Right ventricle myocardium inferior (tissue), 1 donor: ENCODE results near the gene IPP. TPM values are rescaled to one million over a fixed set of nuclear protein-coding genes. Genes with fewer than 3 reads are reported as not detected.

Experiments
- ATAC-seq: fragments of 200-7000 bp; cut with Tn5 transposase; one replicate; pipeline ENCODE4 v1.9.1; 2020; ENCODE audit warnings: mild to moderate bottlenecking, moderate library complexity
- DNase-seq: peaks from one replicate; pipeline ENCODE4 v3.0.0; 2021; ENCODE audit errors: missing footprints
- intact Hi-C: fragments of 100-400 bp; cut with DNase I; formaldehyde crosslinking; loops from one replicate; pipeline ENCODE4 v1.11.0; 2022
- long read RNA-seq: library from polyadenylated mRNA; unstranded; transcript quantifications from one replicate; pipeline ENCODE4 v2.0.0, GENCODE V29; 2021
- total RNA-seq: library from RNA; stranded (reverse); fragmentation: NEBNext Ultra II Directional; extraction: Animal tissue kit (Norgen Biotek cat#: 25700); gene quantifications from one replicate; pipeline ENCODE4 v1.2.1, GENCODE V29; 2021
- donor health status: DM: no; HTN: yes; CAD: no; lungs with severe emphysema.

The IPP gene
- 11.6 TPM for total RNA-seq
- long read RNA-seq, partial matches to known transcripts: 0 of 2 reads
- long read RNA-seq, other reads (novel, unspliced or antisense): 0 of 2 reads

DNA sequence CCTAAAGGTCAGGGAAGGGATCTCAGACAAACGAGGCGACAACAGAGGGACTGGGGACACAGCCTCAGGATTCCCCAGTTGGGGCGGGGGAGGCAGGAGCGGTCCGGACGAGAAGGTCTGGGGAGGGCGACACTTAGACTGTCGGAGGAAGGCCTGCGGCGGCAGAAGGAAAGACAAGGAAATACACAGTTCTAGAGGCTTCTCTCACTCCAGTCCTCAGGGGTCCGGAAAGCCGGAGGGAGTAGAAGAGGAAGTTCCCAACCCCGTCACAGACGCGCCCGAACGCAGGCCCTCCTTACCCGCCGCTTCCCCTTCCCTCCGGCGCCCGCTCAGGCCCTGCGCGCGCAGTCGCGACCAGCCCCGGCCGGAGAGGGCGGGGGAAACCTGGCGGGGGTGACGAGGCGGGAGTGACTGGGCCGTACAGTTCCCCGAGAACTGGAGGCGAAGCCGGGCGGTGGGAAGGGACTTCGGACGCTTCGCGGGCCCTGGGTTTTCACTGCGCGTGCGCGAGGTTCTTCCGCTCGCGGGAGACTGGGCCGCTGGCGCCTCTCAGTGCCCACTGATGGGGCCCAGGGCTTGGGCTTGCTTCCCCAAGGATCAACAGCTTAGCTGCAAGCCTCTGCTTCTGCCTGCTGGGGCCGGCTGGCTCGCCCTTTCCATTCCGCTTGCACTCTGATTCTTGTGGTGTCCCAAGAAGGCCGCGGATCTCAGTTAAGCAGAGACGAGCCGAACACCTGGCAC is at the start of gene IPP:
TSS of gene IPP (minus strand) at position 356 of the 741 bp plus-strand sequence. CDS start 4,242 bp downstream, outside the sequence.
- DNase-seq: peak; percentile 99
- intact Hi-C loops: loop anchor here (2.0 to 5.0 kb wide), 3 partner anchors 52 to 92 kb away; partner anchors contain the start of genes GPBP1L1 and MAST2
- ATAC-seq: peak; percentile 99

DNA sequence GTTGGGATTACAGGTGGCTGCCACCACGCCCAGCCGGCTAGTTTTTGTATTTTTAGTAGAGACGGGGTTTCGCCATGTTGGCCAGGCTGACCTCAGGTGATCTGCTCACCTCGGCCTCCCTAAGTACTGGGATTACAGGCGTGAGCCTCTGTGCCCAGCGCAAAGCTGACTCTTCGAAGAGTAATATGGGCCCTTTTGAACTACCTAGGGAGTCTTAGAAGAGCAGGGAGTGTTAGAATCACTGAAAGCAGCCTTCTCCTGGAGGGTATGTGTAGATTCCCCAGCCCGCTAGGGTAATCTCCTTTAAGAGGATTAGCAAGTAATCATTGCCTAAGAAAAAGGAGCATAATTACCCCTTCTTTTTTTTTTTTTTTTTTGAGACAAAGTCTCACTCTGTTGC is 46.5 kb upstream of the IPP start:
- intact Hi-C loops: no loop called here
- DNase-seq (no peak), ATAC-seq (no peak)

DNA sequence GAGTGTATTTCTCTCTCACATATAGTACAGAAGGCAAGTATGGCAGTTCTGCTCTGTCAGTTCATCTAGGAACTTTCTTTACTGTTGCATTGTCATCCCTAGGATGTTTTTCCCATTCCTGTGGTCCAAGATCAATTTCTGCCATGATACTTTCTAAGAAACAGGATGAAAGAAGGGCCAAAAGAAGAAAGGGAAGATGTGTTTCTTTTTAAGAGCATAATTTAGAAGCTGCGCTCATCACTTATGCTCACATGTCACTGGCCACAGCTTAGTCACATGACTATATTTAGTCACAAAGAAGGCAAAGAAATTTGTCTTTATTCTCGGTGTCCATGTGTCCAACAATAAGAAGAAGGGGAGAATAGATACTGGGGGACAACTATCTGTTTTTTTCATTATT is 45.9 kb upstream of the IPP start:
- DNase-seq: no peak
- intact Hi-C loops: no loop called here
- ATAC-seq: no peak

DNA sequence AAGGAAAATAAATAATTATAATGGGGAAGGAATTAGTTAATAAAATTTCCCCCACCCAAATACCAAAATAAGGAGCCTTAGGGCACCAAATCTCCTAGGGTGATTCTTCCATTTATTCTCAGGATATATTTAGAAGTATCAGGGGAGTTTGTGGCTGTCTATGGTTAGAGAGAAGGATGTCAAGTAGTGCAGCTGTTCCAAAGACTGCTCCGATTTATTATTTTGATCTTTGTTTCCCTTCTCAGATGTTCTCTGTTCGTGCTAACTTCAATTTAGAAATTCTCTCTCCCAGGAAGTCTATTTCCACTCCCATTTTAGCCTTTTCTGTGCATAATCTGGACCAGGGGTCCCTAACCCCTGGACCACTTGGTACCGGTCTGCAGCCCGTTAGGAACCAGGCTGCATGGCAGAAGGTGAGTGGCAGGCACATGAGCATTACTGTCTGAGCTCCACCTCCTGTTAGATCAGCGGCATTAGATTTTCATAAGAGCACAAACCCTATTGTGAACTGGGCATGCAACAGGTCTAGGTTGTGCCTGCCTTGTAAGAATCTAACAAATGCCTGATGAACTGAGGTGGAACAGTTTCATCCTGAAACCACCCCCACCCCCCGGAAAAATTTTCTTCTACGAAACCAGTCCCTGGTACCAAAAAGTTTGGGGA is 43.6 kb upstream of the IPP start:
- no peak for DNase-seq
- intact Hi-C loops: no loop called here
- ATAC-seq: no peak

DNA sequence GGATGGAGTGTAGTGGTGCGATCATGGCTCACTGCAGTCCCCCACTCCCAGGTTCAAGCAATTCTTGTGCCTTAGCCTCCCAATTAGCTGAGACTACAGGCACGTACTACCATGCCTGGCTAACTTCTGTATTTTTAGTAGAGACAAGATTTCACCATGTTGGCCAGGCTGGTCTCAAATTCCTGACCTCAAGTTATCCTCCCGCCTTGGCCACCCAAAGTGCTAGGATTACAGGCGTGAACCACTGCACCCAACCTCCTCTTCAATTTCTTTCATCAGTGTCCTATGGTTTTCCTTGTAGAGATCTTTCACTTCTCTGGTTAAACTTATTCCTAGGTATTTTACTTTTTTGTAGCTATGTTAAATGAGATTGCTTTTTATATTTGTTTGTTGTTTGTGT is 42.3 kb upstream of the IPP start:
- no peak for DNase-seq
- intact Hi-C loops: no loop called here
- no peak for ATAC-seq

DNA sequence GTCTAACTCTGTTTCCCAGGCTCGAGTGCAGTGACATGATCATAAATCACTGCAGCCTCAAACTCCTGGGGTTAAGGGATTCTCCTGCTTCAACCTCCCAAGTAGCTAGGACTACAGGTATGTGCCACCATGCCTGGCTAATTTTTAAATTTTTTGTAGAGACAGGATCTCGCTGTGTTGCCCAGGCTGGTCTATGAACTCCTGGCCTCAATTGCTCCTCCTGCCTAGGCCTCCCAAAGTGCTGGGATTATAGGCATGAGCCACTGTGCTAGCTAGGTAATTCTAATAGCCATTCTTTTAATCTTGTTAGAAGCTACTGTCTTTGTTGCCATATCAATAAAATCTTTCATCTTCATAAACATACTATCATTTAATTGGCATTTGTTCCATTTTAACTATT is 39.1 kb upstream of the IPP start:
- no peak for DNase-seq
- intact Hi-C loops: no loop called here
- ATAC-seq: no peak

DNA sequence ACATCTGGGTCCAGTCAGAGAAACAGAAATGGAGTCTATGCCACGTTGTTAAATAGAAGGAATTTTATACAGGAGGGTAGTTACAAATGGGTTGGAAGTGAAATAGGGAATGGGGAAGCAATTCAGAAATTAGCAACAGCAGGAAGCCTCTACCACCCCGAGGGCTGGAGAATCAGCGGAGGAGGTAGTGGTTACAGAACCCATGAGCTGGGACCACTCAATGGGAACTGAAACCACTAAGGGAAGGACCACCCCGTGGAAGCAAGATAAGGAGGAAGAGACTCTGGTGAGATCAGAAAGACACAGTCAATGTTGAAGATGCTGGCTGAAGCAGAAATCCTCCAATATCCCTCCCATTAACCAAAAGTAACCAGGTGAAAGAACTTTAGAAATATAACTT is 37.5 kb upstream of the IPP start:
- intact Hi-C loops: no loop called here
- ATAC-seq: no peak

DNA sequence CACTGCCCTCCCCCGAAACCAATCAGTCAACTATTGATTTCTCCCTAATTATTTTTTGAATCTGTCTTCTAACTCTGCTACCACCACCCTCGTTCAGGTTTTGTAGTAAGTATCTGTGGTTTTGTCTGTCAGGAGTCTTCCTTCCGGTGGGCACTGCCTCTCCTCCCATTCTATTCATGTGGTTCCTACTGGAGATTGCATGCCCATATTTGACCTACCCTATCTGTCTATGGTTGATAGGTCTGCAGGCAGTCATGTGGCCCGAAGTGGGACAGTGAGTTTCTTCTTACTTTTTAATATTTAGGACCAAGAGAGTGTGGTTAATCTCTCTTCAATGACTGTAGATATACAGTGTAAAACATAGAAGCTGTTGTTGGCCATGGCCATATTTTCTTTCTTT is 35.1 kb upstream of the IPP start:
- intact Hi-C loops: no loop called here
- no peak for DNase-seq
- ATAC-seq: no peak

More for the DNA sequence above, 37.5 kb upstream of the IPP start:
- no peak for DNase-seq

DNA sequence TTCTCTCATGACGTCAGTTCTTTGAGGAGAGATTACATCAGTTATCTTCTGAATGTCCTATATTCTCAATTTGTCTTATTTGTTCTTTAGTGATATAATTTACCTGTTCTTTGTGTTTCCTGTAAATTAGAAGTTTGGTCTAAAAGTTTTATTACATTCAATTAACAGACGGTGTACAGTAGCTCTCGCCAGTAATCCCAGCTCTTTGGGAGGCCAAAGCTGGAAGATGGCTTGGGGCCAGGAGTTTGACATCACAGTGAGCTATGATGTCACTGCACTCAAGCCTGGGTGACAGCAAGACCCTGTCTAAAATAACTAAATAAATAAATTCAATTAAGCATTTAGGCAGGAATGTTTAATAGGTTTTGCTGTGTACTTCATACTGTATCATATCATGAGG is 25.3 kb upstream of the IPP start:
- DNase-seq: no peak
- ATAC-seq: no peak
- intact Hi-C loops: no loop called here

DNA sequence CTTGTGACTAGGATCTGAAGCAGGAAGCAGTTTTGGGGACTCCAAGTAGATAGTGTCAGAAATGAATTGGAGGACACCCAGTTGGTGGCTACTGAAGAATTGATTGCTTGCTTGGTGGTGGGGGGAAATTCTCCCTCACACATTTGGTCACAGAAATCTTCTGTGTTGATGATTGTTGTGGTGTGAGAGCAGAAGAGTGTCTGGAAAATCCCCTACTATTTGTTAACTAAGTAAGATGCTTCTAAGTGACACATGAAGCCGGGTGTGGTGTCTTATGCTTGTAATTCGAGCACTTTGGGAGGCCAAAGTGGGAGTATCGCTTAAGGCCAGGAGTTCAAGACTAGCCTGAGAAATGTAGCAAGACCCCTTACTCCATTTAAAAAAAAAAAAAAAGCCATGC is 22.5 kb upstream of the IPP start:
- ATAC-seq: no peak
- intact Hi-C loops: no loop called here
- no peak for DNase-seq

DNA sequence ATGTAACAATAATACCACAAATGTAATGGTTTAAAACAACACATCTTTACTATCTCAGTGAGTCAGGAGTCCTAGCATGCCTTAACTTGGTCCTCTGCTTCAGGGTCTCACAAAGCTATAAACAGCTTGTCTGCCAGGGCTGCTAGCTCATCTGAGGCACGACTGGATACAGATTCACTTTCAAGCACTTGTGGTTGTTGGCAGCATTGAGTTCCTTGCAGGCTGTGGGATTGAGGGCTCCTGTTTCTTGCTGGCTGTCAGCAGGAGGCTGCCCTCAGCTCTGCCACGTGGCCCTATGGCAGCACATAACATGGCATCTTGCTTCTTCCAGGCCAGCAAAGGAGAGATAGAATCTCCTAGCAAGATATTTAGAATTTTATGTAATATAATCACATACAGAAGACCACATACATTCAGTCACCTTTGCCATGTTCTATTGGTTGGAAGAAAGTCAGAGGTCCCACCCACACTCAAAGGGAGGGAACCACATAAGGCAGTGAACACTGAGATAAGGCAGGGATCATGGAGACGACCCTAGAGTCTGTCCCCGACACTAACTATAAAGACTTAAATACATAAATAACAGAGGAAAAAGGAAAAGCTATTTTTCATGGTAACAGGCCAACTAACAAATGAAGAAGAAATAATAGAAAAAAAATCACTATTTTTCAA is 18.9 kb upstream of the IPP start:
- DNase-seq (no peak), ATAC-seq (no peak)
- intact Hi-C loops: no loop called here

DNA sequence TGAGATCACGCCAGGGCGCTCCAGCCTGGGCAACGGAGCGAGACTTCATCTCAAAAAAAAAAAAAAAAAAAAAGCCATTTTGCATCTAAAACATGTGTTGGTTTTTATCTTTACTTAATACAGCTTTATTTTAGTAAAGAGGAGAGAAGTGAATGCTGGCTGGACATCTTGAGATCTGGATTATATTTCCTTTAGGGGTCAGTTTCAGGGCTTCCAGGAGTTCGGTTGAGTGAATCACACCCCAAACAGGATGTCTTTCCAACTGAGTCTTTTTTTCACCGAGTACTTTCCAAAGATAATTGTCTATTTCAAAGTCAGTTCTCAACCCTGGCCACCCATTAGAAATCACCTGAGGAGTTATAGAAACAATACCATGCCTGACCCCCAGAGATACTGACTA is 16.6 kb upstream of the IPP start:
- ATAC-seq: no peak
- no peak for DNase-seq
- intact Hi-C loops: no loop called here

DNA sequence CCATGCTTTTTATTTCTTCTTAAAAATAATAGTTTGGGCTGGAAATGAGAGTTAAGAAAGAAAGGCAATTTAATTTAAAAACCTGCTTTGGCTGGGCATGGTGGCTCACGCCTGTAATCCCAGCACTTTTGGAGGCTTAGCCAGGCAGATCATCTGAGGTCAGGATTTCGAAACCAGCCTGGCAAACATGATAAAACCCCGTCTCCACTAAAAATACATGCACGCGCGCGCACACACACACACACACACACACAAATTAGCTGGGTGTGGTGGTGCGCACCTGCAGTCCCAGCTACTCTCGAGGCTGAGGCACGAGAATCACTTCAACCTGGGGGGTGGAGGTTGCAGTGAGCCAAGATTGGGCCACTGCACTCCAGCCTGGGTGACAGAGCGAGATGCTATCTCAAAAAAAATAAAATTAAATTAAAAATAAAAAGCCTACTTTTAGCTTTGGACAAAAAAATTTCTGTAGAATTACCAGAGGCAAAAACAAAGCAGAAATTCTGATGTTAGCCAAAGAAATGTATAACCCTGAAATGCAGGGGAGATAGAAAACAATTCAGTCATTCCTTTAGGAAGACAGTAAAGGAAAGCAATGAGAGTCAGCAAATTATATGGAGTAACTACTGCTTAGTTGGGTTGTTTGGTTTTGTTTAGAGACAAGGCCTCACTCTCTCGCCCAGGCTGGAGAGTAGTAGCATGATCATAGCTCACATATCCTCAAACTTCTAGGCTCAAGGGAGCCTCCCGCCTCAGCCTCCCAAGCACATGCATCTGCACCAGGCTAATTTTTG is 15.7 kb upstream of the IPP start:
- intact Hi-C loops: no loop called here
- DNase-seq: no peak
- ATAC-seq: no peak

DNA sequence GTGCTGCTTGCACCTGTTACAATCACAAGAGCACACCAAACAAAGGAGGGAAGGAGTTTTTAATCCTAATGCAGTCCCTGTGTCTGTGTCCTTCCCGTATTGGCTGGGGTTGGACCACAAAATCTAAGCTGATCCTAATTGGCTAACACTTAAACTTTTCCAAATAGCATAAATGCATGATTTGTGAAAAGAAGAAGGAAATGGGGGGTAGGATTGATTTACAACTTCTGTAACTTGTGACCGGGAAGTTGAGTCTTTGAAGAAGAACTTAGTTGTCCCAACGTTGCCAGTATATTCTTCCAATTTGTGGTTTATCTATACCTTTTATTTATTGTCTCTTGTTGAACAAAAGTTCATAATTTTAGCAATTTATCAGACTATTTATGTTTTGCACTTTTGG is 11.8 kb upstream of the IPP start:
- intact Hi-C loops: no loop called here
- DNase-seq (no peak), ATAC-seq (no peak)

DNA sequence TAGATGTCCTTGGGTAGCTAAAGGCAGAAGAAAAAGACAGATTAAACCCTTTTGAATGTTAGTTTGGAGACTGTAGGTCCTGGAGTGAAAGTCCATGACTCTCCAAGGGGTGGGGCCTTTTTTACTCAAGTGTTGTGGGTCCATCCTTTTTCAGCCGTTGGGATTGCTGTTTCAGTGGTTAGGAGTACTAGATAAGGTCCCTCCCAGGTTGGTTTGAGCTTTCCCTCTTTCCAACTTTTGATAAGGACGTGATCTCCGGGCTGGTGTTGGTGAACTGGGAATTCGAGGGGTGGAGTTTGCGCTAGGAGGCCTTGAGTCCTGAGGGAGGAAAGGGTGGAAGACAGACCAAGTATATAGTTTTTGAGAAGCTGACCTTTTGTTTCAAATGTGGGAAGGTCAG is 5.2 kb upstream of the IPP start:
- intact Hi-C loops: no loop called here
- no peak for DNase-seq
- no peak for ATAC-seq

DNA sequence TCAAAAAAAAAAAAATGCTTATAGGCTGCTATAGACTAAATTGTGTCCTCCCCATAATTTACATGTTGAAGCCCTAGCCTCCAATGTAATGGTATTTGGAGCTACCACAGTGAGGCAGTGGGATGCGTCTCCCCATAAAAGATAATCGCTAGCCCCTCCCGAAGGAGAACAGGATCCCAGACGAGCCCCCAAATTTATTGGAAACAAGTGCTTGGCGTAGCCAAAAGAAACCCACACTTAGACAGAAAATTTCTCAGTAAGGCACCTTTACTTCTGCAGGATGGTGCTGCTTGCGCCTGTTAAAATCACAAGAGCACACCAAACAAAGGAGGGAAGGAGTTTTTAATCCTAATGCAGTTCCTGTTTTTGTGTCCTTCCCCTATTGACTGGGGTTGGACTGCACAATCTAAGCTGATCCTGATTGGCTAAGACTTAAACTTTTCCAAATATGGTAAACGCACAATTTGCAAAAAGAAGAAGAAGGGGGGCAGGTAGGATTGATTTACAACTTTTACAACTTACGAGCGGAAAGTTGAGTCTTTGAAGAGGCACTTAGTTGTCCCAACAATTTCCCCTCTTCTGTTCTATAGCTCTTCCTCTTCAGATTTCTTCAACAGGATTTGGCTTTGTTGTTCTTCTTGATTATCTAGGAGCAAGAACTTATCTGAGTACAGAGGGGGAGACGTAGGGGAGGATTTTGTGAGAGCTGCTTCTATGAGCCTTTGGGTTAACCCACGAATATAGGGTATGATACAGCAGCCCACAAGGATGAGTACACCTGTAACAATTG is 3.0 kb upstream of the IPP start:
- DNase-seq (no peak), ATAC-seq (no peak)
- intact Hi-C loops: loop anchor here (5.0 kb wide), 2 partner anchors 49 to 89 kb away; partner anchors contain the start of gene MAST2

DNA sequence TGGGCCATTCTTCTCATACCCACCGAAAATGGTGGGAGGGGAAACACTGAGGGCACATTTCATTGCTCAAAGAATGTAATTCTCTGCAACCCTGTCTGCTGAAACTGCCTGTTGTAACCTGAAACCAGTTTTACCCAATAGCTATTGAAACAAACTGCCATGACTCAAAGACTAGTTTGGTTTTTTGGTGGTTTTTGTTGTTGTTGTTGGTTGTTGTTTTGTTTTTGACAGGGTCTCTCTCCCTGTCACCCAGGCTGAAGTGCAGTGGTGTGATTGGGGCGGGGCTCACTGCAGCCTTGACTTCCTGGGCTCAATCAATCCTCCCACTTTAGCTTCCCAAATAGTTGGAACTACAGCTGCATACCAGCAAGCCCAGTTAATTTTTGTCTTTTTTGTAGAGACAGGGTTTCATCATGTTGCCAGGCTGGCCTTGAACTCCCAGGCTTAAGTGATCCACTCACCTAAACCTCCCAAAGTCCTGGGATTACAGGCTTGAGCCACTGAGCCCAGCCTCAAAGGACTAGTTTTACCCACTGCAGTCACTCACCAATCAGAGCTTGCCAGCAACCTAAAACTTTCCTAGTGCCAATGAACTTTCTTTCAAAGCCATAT is 2.1 kb upstream of the IPP start:
- intact Hi-C loops: loop anchor here (5.0 kb wide), 2 partner anchors 50 to 90 kb away; partner anchors contain the start of gene MAST2
- ATAC-seq: no peak
- DNase-seq: no peak

DNA sequence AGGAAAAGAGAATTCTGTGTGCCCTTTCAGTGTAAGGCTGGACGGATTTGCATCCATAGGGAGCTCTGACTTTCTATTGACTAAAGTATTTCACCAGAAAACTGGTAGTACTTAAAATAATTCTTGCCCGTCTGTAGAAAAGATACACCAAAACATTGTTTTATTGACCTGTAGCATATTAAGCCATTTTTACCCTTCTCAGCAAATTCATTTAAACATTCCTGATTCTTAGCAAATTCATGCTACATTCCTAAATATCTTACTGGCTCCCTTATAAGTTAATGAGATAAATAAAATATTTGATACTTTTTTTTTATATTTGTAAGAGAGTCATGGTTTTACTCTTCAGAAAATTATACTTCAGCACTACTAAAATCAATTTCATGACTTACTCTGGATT is 1.6 kb upstream of the IPP start:
- ATAC-seq (no peak), DNase-seq (no peak)
- intact Hi-C loops: loop anchor here (5.0 kb wide), 2 partner anchors 50 to 90 kb away; partner anchors contain the start of gene MAST2
